H9 (cell line): Measurements from ENCODE around the gene WBP1L. TPM values are rescaled to one million over a fixed set of nuclear protein-coding genes. Genes with fewer than 3 reads are reported as not detected.
A peak's percentile ranks its signal among the peaks of the same experiment; 100 is the strongest.

ENCODE experiments used
- DNase-seq: peaks from one replicate; pipeline ENCODE4 v3.0.0-alpha.2; 2017
- H2AFZ ChIP-seq: one replicate; pipeline ENCODE4 v1.6.1; 2013; ENCODE audit warnings: mild to moderate bottlenecking, low read length, control low read depth, moderate library complexity
- H2AK5ac ChIP-seq: 2 replicates; pipeline ENCODE4 v1.6.1; 2013; ENCODE audit warnings: low read length, control low read depth, mixed read lengths; ENCODE audit not compliant: insufficient read length
- H2BK120ac ChIP-seq: one replicate; pipeline ENCODE4 v1.6.1; 2013; ENCODE audit warnings: low read depth, mild to moderate bottlenecking, low read length, control low read depth, inconsistent platforms; ENCODE audit not compliant: poor library complexity, severe bottlenecking
- H2BK12ac ChIP-seq: 2 replicates; pipeline ENCODE4 v1.6.1; 2013; ENCODE audit warnings: low read length, control low read depth, mixed read lengths, low read depth; ENCODE audit not compliant: insufficient read length
- H2BK15ac ChIP-seq: 2 replicates; pipeline ENCODE4 v1.6.1; 2013; ENCODE audit warnings: low read depth, low read length, control low read depth
- H2BK20ac ChIP-seq: one replicate; pipeline ENCODE4 v1.6.1; 2013; ENCODE audit warnings: low read depth, mild to moderate bottlenecking, low read length, control low read depth, inconsistent platforms; ENCODE audit not compliant: poor library complexity, severe bottlenecking
- H2BK5ac ChIP-seq: 2 replicates; pipeline ENCODE4 v1.6.1; 2013; ENCODE audit warnings: low read length, control low read depth, mixed read lengths; ENCODE audit not compliant: insufficient read length
- H3K14ac ChIP-seq: 2 replicates; pipeline ENCODE4 v1.6.1; 2013; ENCODE audit warnings: low read length, control low read depth; ENCODE audit not compliant: insufficient read depth
- H3K18ac ChIP-seq: 2 replicates; pipeline ENCODE4 v1.6.1; 2013; ENCODE audit warnings: low read depth, mild to moderate bottlenecking, mixed read lengths, low read length, control low read depth; ENCODE audit not compliant: insufficient read length
- H3K23ac ChIP-seq: 2 replicates; pipeline ENCODE4 v1.6.1; 2013; ENCODE audit warnings: low read length, control low read depth, mixed read lengths, low read depth; ENCODE audit not compliant: insufficient read length
- H3K23me2 ChIP-seq: 2 replicates; pipeline ENCODE4 v1.6.1; 2013; ENCODE audit warnings: low read depth, mild to moderate bottlenecking, mixed read lengths, low read length, control low read depth; ENCODE audit not compliant: insufficient read length, poor library complexity, severe bottlenecking
- H3K27ac ChIP-seq: 2 replicates; pipeline ENCODE4 v1.5.1; 2013; ENCODE audit warnings: low read length, control low read depth, mixed read lengths, low read depth; ENCODE audit not compliant: insufficient read length
- H3K27me3 ChIP-seq: 2 replicates; pipeline ENCODE4 v1.6.1; 2013; ENCODE audit warnings: low read length, control low read depth, inconsistent platforms; ENCODE audit not compliant: insufficient read depth
- H3K4ac ChIP-seq: 2 replicates; pipeline ENCODE4 v1.6.1; 2013; ENCODE audit warnings: low read depth, mild to moderate bottlenecking, control low read depth, inconsistent platforms, low read length, moderate library complexity
- H3K4me1 ChIP-seq: 2 replicates; pipeline ENCODE4 v1.6.1; 2013; ENCODE audit warnings: low read length, control low read depth, inconsistent platforms; ENCODE audit not compliant: insufficient read depth
- H3K4me2 ChIP-seq: 2 replicates; pipeline ENCODE4 v1.6.1; 2013; ENCODE audit warnings: low read length, control low read depth, mixed read lengths; ENCODE audit not compliant: insufficient read length, insufficient read depth
- H3K56ac ChIP-seq: 2 replicates; pipeline ENCODE4 v1.6.1; 2013; ENCODE audit warnings: low read depth, mild to moderate bottlenecking, mixed read lengths, low read length, control low read depth; ENCODE audit not compliant: insufficient read length
- H3K79me1 ChIP-seq: 2 replicates; pipeline ENCODE4 v1.6.1; 2013; ENCODE audit warnings: low read depth, mild to moderate bottlenecking, moderate library complexity, low read length, control low read depth, inconsistent platforms; ENCODE audit not compliant: insufficient read depth, poor library complexity, severe bottlenecking
- H3K79me2 ChIP-seq: 2 replicates; pipeline ENCODE4 v1.6.1; 2013; ENCODE audit warnings: low read length, control low read depth, inconsistent platforms; ENCODE audit not compliant: insufficient read depth
- H3K9ac ChIP-seq: 2 replicates; pipeline ENCODE4 v1.6.1; 2013; ENCODE audit warnings: low read length, control low read depth, mixed read lengths; ENCODE audit not compliant: insufficient read length; ENCODE audit errors: extremely low read depth
- H3K9me3 ChIP-seq: one replicate; pipeline ENCODE4 v1.6.1; 2013; ENCODE audit warnings: low read depth, low read length, inconsistent platforms; ENCODE audit not compliant: control insufficient read depth
- H3T11ph ChIP-seq: one replicate; pipeline ENCODE4 v1.6.1; 2013; ENCODE audit warnings: mild to moderate bottlenecking, low read length, control low read depth, inconsistent platforms
- H4K20me1 ChIP-seq: one replicate; pipeline ENCODE4 v1.6.1; 2013; ENCODE audit not compliant: control insufficient read depth, insufficient read length, insufficient read depth
- H4K5ac ChIP-seq: 2 replicates; pipeline ENCODE4 v1.6.1; 2013; ENCODE audit warnings: low read depth, mild to moderate bottlenecking, mixed read lengths, low read length, control low read depth; ENCODE audit not compliant: insufficient read length
- H4K8ac ChIP-seq: replicated peaks from 2 replicates; pipeline ENCODE4 v1.6.1; 2013; ENCODE audit warnings: low read length, control low read depth, mixed read lengths, low read depth; ENCODE audit not compliant: insufficient read length
- H4K91ac ChIP-seq: 2 replicates; pipeline ENCODE4 v1.6.1; 2013; ENCODE audit warnings: low read depth, mild to moderate bottlenecking, moderate library complexity, mixed read lengths, low read length, control low read depth; ENCODE audit not compliant: insufficient read length
- H3K27ac Mint-ChIP-seq, 3 experiments: 2 replicates in 2 of 3; 3 replicates in 1 of 3; pipeline ENCODE4 v1.8.0; 2020 to 2021; ENCODE audit warnings: mixed read lengths in 3 of 3, mild to moderate bottlenecking in 1 of 3, moderate library complexity in 1 of 3
- H3K27me3 Mint-ChIP-seq: 2 replicates; pipeline ENCODE4 v1.8.0; 2021; ENCODE audit warnings: low read depth, mild to moderate bottlenecking, moderate library complexity, mixed read lengths
- H3K36me3 Mint-ChIP-seq, 3 experiments: 2 replicates in 2 of 3; 3 replicates in 1 of 3; pipeline ENCODE4 v1.8.0; 2020 to 2021; ENCODE audit warnings: low read depth in 3 of 3, mixed read lengths in 3 of 3; ENCODE audit not compliant: insufficient read depth in 1 of 3
- H3K4me1 Mint-ChIP-seq, 2 experiments: 2 replicates each; pipeline ENCODE4 v1.8.0; 2020; ENCODE audit warnings: mixed read lengths in 2 of 2
- H3K4me3 Mint-ChIP-seq, 2 experiments: 2 replicates in 1 of 2; 3 replicates in 1 of 2; pipeline ENCODE4 v1.8.0; 2020 to 2021; ENCODE audit warnings: mild to moderate bottlenecking in 2 of 2, mixed read lengths in 2 of 2, moderate library complexity in 1 of 2
- H3K9me3 Mint-ChIP-seq, 2 experiments: 2 replicates in 1 of 2; 3 replicates in 1 of 2; pipeline ENCODE4 v1.8.0; 2020; ENCODE audit warnings: mild to moderate bottlenecking in 2 of 2, mixed read lengths in 2 of 2, moderate library complexity in 1 of 2
- WGBS: extraction: QIAGEN DNeasy Blood & Tissue Kit; methylation state at CpG from one replicate; pipeline ENCODE4 v1.1.7; 2013; ENCODE audit warnings: missing lambda C conversion rate, low lambda C conversion rate, mixed read lengths; ENCODE audit not compliant: insufficient read length; ENCODE audit errors: extremely low coverage; 5-methylcytosine and 5-hydroxymethylcytosine counted together
- total RNA-seq: library from RNA; stranded (reverse); gene quantifications from 2 replicates; pipeline ENCODE4 v1.2.1, GENCODE V29; 2021
- TF ChIP-seq, protein P1 (sequence below): fragments of 200-600 bp; sonication (generic); conservative IDR thresholded peaks from 3 replicates; pipeline ENCODE4 v1.8.0; 2021; ENCODE audit warnings: antibody characterized with exemption, mild to moderate bottlenecking

Gene WBP1L
- total RNA-seq, 1 experiment from 2014 or later: 23.8 TPM

DNA sequence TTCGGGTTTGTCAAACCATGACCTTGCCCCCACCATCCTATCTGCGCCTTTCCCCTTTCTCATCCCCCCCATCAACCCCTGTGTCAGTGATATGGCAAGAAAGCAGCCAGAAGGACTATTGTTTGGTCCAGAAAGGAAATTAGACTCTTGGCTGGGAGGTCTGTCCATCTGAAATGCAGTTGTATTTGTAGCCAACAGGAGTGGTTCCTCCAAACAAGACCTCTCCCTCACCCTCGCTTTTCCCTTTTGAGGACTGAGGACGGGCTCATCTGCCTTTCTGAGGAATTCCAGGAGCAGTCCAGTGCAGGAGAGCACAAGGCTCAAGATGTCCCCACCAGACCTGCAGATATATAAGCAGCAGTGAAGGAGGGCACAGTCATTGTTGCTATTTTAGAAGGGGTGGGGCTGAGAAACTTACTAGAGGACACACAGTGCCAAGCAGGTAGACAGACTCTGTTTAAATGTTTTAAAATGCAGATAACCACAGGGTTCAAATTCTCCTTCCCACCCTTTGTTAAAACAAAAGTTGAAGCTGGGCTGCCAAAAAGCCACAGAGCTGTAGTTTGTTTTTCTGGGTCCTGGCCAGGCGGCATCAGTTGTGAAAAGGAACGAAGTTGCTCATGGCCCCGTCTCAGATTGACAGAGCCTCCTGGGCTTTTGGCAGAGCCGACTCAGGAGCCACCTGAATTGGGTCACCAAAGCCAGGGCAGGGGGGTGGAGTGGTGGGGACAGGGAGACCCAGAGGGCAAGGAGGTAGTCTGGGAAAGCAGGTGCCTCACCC lies 56.1 kb downstream of the WBP1L start:
- Histone ChIP-seq H2BK5ac (no peak overlapping the region), H4K91ac (no peak overlapping the region), H2BK120ac (no peak overlapping the region), H3K4ac (no peak overlapping the region), H3K79me2 (no peaks in the 10 kb centered on the region), H3K27ac (no peak overlapping the region), H3K9ac (no peak overlapping the region), H3K4me1 (peaks cover 20% of the 10 kb centered on the region; the same call in 1 of the 2 replicates), H2BK20ac (no peak overlapping the region), H4K8ac (no peak overlapping the region), H4K5ac (no peak overlapping the region), H3K27me3 (no peaks in the 10 kb centered on the region), H2AFZ (no peak overlapping the region), H3K23me2 (no peaks in the 10 kb centered on the region), H3K79me1 (no peaks in the 10 kb centered on the region), H2BK12ac (no peak overlapping the region), H3K18ac (no peak overlapping the region), H3K23ac (no peak overlapping the region), H4K20me1 (peaks cover 3% of the 10 kb centered on the region), H3K14ac (no peak overlapping the region), H3T11ph (no peak overlapping the region), H3K56ac (no peak overlapping the region), H2AK5ac (no peak overlapping the region), H3K9me3 (peaks cover 4% of the 10 kb centered on the region), H2BK15ac (no peak overlapping the region), H3K4me2 (no peak overlapping the region)
- DNase-seq: no peak
- peak overlapping the region; percentile 71 to 91 (median 73) for H3K27ac Mint-ChIP-seq
- no peaks in the 10 kb centered on the region; the same call in 1 of the 2 replicates for H3K27me3 Mint-ChIP-seq
- H3K4me3 Mint-ChIP-seq: no peak overlapping the region
- peaks cover 6 to 15% (median 12%) of the 10 kb centered on the region in 3 experiments for H3K36me3 Mint-ChIP-seq
- peaks cover 5% of the 10 kb centered on the region in 2 experiments; a peak in 4 of 5 replicates for H3K9me3 Mint-ChIP-seq
- peaks cover 46 to 53% of the 10 kb centered on the region in 2 experiments for H3K4me1 Mint-ChIP-seq
- WGBS: no CpG with 5 or more reads among the region's 8 CpGs
- TF ChIP-seq, protein P1, sequence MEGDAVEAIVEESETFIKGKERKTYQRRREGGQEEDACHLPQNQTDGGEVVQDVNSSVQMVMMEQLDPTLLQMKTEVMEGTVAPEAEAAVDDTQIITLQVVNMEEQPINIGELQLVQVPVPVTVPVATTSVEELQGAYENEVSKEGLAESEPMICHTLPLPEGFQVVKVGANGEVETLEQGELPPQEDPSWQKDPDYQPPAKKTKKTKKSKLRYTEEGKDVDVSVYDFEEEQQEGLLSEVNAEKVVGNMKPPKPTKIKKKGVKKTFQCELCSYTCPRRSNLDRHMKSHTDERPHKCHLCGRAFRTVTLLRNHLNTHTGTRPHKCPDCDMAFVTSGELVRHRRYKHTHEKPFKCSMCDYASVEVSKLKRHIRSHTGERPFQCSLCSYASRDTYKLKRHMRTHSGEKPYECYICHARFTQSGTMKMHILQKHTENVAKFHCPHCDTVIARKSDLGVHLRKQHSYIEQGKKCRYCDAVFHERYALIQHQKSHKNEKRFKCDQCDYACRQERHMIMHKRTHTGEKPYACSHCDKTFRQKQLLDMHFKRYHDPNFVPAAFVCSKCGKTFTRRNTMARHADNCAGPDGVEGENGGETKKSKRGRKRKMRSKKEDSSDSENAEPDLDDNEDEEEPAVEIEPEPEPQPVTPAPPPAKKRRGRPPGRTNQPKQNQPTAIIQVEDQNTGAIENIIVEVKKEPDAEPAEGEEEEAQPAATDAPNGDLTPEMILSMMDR: no peak
